ENCODE results near the gene RAP1A.
A peak's percentile ranks its signal among the peaks of the same experiment; 100 is the strongest.

The RAP1A gene

GRCh38 chr1:111619635-111620440, at the start of gene RAP1A:
RAP1A (plus strand) TSS chr1:111619789; CDS start chr1:111691361, 71,572 bp downstream.
- intact Hi-C loops (cut with DNase I), result loop anchor here (2.0 kb wide), 1 partner anchor 107 kb away; no protein-coding TSS in a partner anchor
- peak; percentile 89 to 99 (median 94) for DNase-seq

- intact Hi-C loops (cut with DNase I), result no loop called here
- no peak for DNase-seq
Measured at GRCh38 chr1:111569913-111570312, 49.7 kb upstream of the RAP1A start.

GRCh38 chr1:111570781-111571181, 48.8 kb upstream of the RAP1A start:
- DNase-seq, result no peak
- intact Hi-C loops (cut with DNase I), result no loop called here

GRCh38 chr1:111571239-111571638, 48.4 kb upstream of the RAP1A start:
- intact Hi-C loops (cut with DNase I), result no loop called here
- no peak for DNase-seq

GRCh38 chr1:111571987-111572386, 47.6 kb upstream of the RAP1A start:
- intact Hi-C loops (cut with DNase I), result no loop called here
- peak in 1 of 10 donors; percentile 42 for DNase-seq

- DNase-seq, result no peak
- intact Hi-C loops (cut with DNase I), result no loop called here
Measured at GRCh38 chr1:111576547-111576946, 43.0 kb upstream of the RAP1A start.

DNA sequence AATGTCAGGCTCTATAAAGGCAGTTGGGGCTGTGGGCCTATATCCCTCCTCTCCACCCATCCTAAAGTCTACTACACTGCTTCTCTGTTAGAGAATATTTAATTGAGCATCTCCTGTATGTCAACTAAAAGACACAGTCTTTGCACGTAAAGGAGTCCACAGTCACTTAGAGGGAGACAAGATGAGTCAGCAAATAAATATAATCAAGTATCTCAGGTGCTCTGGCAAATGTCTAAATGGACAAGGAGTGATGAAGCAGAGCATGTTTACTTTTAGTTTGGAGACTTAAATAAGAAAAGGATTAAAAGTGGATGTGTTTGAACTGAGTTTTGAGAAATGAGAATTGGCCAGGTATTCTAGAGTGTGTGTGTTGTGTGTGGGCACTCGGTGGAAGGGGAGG, 41.8 kb upstream of the RAP1A start:
- DNase-seq, result no peak
- intact Hi-C loops (cut with DNase I), result no loop called here

GRCh38 chr1:111581166-111581565, 38.4 kb upstream of the RAP1A start:
- no peak for DNase-seq
- intact Hi-C loops (cut with DNase I), result no loop called here

GRCh38 chr1:111582016-111582415, 37.6 kb upstream of the RAP1A start:
- intact Hi-C loops (cut with DNase I), result no loop called here
- DNase-seq, result no peak

DNA sequence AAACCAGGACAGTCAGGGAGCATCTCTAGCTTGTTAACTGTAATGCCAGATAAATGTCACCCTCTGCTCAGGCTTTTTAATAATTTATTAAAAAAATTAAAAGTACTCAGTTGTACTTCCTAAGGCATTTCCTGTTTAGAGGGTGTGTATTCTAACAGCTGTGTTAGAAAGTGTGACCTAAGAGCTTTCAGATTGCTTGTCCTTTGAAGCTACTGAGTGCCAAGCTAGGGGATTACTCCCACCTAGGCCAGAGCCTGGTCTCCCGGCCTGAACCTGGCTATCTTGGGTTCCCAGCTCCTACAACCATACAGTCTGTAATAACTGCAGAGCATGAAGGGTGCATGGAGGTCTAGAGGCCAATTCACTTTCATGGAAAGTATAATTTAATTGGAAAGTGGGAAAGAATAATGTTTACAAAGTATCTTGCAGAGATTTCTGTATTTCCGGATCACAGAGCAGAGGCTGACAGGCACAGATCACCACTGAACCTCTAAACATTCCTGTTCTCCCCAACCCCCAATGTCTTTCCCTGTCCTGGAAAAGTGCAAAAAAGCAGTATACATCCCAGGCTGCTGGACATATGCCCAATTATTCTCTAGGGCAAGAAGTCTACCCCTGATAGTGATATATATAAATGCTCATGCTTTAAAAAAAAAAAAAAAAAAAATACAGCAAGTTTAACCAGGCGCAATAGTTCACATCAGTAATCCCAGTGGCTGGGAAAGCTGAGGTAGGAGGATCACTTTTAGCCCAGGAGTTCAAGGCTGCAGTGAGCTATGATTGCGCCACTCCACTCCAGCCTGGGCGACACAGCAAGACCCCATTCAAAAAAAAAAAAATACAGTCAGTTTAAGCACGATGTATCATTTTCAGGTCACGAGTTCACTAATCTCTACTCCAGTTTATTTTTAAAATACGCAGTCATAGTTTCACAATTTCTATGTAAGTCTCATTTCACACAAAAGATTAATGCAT, 36.7 kb upstream of the RAP1A start:
- intact Hi-C loops (cut with DNase I), result no loop called here
- DNase-seq, result no peak

DNA sequence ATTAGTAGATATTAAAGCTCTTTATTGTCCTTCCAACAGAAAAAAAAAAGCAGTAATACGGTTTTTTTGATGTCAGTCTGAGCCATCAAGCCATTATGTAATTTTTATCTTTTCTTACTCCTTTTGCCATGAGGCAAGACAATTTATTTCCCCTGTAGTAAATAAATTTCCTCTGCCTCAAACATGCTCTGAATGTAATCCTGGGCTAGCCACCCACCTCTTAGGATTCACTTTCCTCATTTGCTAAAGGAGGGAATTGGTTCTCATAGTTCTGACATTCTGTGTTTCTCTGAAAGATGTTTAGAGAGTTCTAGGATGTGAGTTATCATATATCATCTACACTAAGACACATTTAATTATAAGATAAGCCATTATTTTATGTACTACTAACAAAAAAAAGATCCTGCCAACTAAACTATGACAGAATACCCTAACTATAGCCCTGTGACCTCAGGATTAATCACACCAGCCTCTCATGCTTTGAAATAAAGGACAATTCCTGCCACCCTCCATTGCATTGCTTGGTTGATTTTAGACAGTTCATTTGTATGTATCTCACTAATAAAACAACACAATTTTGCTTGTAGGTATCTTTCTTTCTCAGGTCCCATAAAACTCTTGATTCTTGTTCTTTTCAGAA, 34.0 kb upstream of the RAP1A start:
- no peak for DNase-seq
- intact Hi-C loops (cut with DNase I), result no loop called here

DNA sequence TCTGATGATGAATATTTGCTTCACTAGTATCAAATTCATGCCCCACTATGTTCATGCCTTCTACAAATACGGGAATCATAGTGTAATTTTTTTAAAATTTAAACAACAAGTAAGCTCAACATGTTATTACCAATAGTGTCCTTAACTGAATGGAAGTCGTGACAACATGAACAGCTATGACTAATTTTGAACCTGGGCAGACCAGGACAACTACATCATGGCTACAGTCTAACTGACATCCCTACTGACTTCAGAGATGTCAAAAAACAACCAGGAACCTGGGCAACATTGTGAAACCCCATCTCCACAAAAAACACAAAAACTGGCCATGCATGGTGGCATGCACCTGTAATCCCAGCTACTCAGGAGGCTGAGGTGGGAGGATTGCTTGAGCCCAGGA, 33.5 kb upstream of the RAP1A start:
- no peak for DNase-seq
- intact Hi-C loops (cut with DNase I), result no loop called here

DNA sequence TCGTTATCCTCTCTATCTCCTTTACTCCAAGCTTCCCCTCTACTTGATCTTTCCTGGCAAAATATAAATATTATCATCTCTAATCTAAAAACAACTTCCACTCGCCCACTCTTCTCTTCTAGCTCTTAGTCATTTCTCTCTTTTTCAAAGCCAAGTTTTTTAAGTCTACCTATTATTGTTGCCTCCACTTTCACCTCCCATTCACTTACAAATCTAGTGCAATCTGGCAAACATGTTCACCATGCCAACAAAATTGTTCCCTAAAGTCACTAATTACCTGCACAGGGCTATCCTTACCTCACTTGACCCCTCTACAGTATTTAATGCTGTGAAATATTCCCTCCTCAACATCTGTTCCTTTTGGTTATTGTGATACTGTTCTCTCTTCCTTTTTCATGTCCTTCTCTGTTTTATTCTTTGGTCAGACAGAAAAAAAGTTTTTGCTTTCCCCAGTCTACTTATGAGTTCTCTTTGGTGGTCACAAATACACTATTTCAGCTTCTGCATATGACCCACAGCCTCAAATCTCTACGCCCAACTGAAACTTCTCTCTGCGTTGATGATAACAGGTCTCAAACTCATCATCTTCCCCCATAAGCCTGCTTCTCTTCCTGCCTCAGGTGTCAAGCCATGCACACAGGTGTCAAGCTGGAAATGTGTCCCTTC, 31.9 kb upstream of the RAP1A start:
- intact Hi-C loops (cut with DNase I), result no loop called here
- no peak for DNase-seq

GRCh38 chr1:111591937-111592336, 27.7 kb upstream of the RAP1A start:
- DNase-seq, result no peak
- intact Hi-C loops (cut with DNase I), result no loop called here

GRCh38 chr1:111592389-111593361, 26.9 kb upstream of the RAP1A start:
- intact Hi-C loops (cut with DNase I), result no loop called here
- peak in 7 of 10 donors; percentile 17 to 86 (median 43) for DNase-seq

GRCh38 chr1:111593403-111594305, 25.9 kb upstream of the RAP1A start:
- intact Hi-C loops (cut with DNase I), result no loop called here
- DNase-seq, result no peak

DNA sequence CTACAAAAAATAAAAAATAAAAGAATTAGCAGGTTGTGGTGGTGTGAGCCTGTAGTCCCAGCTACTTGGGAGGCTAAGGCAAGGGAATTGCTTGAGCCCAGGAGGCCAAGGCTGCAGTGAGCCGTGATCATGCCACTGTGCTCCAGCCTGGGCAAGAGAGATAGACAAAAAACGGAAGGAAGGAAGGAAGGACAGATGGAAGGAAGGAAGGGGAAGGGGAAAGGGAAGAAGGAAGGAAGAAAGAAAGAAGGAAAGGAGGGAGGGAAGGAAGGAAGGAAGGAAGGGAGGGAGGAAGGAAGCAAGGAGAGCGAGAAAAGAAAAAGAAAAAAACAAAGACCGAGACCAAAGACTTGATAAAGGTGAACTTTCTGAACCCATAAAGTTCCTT, 25.3 kb upstream of the RAP1A start:
- DNase-seq, result no peak
- intact Hi-C loops (cut with DNase I), result no loop called here

GRCh38 chr1:111595807-111596206, 23.8 kb upstream of the RAP1A start:
- DNase-seq, result no peak
- intact Hi-C loops (cut with DNase I), result no loop called here

All from posterior cingulate gyrus (tissue), 11 donors.